ENCODE results near the gene ARHGAP9.

Gene ARHGAP9

GRCh38 chr12:57471661-57472060 is 8.0 kb downstream of the ARHGAP9 start:
- no peak for DNase-seq

DNA sequence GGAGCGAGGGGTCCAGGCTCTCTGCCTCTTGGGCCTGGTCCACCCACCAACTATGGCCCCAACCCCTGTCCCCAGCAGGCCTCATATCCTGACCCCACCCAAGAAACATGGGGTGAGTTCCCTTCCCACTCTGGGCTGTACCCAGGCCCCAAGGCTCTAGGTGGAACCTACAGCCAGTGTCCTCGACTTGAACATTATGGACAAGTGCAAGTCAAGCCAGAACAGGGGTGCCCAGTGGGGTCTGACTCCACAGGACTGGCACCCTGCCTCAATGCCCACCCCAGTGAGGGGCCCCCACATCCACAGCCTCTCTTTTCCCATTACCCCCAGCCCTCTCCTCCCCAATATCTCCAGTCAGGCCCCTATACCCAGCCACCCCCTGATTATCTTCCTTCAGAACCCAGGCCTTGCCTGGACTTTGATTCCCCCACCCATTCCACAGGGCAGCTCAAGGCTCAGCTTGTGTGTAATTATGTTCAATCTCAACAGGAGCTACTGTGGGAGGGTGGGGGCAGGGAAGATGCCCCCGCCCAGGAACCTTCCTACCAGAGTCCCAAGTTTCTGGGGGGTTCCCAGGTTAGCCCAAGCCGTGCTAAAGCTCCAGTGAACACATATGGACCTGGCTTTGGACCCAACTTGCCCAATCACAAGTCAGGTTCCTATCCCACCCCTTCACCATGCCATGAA is 8.6 kb downstream of the ARHGAP9 start:
- DNase-seq, result no peak

- no peak for DNase-seq
Measured at GRCh38 chr12:57470286-57470969, 9.2 kb downstream of the ARHGAP9 start.

DNA sequence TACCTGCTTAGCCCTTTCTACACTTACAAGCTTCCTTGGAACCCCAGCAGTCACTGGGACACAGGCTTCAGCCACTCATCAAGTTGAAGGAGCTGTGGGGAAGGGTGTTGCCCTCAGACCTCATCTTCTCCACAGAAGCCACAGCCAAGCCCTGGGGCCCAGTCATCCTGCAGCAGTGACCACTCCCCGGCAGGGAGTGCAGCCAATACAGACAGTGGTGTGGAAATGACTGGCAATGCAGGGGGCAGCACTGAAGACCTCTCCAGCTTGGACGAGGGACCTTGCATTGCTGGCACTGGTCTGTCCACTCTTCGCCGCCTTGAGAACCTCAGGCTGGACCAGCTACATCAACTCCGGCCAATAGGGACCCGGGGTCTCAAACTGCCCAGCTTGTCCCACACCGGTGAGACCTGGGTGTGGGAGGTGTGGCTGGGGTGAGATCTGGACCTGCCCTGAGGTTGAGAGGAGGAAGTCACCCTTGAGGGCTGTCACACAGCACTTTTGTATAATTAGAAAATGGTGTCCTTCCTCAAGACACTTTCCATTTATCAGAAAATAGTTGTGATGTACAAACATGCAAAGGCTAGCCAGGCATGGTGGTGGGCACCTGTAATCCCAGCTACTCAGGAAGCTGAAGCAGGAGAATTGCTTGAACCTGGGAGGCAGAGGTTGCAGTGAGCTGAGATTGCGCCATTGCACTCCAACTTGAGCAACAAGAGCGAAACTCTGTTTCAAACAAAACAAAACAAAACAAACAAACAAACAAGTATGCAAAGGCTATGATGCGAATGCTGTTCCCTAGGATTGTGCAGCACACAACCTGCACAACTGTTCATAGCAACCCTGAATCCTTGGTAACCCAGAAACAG is 10.1 kb downstream of the ARHGAP9 start:
- no peak for DNase-seq

GRCh38 chr12:57467915-57468314 is 11.8 kb downstream of the ARHGAP9 start:
- no peak for DNase-seq

DNA sequence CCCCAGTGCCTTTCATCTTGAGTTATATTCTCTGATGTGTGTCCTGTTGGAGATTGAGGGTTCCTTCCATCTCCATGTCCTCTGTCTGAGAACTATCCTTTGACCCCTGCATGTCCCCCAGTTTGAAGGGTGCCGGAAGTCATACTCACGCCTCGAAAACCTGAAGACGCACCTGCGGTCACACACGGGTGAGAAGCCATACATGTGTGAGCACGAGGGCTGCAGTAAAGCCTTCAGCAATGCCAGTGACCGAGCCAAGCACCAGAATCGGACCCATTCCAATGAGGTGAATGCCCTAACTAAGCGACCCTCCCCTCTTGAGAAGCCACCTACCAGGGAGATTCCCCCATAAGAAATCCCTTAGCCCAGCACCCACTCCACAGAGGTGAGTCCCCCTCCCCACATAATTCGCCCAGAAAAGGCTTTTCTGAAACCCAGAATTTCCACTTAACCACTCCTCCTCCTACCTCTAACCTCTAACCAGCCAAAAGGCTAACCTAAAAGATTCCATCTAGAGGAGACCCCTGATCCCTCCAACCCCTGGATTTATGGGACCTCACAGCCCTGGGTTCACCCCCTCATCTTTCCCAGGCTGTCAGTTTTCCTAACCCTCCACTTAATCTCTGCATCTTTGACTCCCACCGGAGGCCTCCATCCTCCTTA is 12.3 kb downstream of the ARHGAP9 start:
- DNase-seq, result no peak

DNA sequence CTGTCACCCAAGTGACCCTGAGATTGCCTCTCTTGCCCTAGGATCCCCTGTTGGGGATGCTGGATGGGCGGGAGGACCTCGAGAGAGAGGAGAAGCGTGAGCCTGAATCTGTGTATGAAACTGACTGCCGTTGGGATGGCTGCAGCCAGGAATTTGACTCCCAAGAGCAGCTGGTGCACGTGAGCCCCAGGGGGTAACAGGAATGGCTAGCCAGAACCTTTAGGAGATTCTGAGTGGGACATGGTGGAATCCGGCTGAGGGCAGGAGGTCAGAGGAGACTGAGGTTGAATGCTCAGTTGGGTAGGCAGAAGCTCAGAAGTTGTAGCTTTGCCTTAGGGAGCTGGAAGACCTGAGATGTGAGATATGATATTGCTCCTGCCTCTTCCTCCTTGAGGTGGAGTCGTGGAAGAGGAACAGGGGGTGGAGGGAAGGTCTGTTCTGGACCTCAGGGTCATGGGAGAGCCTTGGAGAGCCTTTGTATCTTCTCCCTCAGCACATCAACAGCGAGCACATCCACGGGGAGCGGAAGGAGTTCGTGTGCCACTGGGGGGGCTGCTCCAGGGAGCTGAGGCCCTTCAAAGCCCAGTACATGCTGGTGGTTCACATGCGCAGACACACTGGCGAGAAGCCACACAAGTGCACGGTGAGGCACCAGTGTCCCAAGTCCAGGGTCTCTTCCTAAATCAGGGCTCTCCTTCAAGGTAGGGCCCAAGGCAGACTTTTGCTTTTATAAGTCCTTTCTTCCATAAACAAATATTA is 13.7 kb downstream of the ARHGAP9 start:
- no peak for DNase-seq

DNA sequence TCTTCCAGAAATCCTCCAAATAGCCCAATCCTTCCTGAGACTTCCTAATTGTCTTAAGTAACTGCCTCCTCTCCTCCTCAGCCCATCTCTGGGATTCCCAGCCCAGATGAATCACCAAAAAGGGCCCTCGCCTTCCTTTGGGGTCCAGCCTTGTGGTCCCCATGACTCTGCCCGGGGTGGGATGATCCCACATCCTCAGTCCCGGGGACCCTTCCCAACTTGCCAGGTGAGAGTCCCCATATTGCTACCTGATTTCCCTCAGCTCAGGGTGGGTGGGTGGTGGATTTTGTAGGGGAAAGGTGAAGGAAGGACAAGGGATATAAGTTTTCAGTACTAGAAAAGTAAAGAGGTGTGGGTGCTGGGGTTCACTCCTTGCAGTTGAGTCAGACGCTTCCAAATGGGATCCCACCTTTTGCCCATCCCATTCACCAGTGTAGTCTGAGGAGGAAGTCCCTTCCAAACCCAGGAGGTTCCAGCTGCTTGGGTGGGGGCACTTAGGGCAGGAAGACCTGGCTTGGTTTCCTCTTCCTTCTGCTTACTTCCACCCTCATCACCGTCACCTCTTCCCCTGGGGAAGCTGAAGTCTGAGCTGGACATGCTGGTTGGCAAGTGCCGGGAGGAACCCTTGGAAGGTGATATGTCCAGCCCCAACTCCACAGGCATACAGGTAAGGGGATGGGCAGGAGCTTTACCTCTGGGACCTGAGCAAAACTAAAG is 14.5 kb downstream of the ARHGAP9 start:
- DNase-seq, result no peak

DNA sequence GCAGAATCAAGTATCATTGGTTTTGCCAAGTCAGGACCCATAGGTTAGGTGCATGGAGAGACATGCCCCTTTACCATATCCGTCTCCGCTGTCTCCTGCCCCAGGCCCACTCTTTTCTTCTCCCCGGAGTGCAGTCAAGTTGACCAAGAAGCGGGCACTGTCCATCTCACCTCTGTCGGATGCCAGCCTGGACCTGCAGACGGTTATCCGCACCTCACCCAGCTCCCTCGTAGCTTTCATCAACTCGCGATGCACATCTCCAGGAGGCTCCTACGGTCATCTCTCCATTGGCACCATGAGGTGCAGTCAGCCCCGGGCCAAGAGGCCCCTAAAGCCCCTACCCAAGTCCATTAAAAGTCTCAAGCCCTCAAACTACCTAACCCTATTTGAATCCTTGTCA is 15.1 kb downstream of the ARHGAP9 start:
- no peak for DNase-seq

GRCh38 chr12:57462912-57463253 is 16.8 kb downstream of the ARHGAP9 start:
- DNase-seq, result no peak

DNA sequence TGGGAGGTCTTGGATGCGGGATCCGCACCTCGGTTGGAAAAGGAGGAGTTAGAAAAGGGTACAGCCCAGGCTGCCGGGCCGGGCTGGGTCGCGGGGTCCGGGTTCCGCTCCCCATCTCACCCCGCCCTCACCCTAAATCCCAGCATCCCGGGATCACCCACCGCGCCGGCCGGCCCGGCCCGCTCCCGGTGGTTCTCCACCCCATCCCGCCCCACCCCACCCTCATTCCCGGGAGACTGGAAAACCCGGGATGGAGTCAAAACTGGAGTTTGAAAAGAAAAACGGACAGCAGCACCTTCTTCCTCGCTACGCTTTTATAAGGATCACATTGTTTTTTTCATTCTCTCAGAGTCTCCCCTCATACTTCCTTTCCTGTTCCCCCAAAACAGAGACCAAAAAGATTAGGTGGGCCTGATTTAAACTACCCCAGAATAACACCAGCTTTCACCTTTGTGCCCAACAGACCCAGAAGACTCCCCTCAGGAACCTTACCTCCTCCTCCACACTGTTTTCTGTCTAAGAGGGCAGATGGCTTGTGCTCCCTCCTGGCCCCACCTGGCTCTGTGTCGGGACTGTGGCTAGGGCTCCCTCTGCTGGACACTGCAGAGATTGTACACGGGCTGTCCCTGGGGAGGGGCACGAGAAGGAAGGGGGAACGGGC is 17.3 kb downstream of the ARHGAP9 start:
- peak; percentile 82 for DNase-seq

DNA sequence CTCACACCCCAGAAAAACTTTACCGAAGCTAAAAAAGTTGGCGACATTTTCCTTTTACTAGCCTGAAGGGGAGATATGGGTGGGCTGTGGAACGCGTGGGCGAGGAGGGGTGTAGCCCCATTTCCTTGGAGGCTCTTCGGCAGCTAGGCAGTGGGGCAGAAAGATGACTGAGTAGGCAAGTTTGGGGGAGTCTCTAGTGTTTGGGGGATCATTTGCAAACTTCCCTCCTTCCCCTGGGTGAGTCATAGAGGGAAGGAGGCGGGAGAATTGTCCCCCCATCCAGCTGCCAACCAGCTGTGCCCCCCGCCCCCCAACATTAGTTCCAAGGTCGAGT is 17.8 kb downstream of the ARHGAP9 start:
- peak; percentile 26 for DNase-seq

DNA sequence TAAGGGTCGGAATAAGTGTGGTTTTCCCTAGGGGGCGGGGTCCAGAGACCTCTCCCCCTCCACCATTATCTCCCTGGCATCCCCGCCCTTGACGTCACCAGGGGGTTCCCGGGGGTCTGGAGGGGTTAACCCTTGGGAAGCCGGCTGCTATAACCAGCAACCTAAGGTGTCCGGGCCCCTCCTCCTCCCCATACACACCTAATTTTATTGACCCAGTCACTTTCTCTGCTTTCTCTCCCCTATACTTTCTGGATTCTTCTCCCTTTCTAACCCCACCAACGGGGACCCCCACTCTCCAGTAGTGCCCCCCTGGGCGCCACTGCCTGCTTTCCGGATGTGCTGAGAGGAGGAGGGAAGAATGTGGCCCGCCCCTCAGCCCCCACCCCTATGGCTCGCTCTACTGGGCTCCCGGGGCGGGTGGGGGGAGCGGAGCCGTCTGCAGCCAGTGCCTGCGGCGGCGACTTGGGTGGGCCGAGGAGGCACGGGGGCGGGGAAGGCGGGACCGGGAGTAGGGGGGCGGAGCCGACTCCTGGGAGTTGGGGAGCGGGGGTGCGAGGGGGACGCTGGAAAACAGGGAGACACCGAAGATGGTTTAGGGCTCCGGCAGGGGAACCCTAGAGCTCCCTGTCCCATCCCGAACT is 18.3 kb downstream of the ARHGAP9 start:
- peak; percentile 34 for DNase-seq

DNA sequence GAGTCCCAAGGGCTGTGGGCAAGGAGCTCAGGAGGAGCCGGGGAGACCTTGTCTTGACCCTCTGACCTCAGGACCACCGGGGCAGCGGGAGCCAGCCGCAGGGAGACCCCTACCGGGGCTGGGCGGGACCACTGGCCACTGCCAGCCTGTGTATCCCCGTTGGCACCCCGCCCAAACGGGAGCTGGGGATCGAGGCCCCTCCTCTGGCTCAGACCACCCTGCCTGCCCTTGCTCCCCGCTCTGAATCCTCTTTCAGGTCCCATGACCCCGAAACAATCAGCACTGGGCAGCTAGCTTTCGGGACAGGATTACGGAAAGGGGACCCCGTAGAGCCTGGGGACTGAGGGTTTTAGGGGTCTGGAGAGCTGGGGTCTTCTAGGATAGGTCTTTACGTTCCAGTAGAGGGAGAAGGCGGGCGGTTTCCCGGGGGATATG is 18.8 kb downstream of the ARHGAP9 start:
- DNase-seq, result no peak

GRCh38 chr12:57460468-57460784 is 19.2 kb downstream of the ARHGAP9 start:
- no peak for DNase-seq

- no peak for DNase-seq
Measured at GRCh38 chr12:57459750-57460467, 19.8 kb downstream of the ARHGAP9 start, which contains the start of gene GLI1. Gene GLI1, plus strand, starts transcription at chr12:57459785. Its CDS starts 3,907 bp downstream, at chr12:57463692.

DNA sequence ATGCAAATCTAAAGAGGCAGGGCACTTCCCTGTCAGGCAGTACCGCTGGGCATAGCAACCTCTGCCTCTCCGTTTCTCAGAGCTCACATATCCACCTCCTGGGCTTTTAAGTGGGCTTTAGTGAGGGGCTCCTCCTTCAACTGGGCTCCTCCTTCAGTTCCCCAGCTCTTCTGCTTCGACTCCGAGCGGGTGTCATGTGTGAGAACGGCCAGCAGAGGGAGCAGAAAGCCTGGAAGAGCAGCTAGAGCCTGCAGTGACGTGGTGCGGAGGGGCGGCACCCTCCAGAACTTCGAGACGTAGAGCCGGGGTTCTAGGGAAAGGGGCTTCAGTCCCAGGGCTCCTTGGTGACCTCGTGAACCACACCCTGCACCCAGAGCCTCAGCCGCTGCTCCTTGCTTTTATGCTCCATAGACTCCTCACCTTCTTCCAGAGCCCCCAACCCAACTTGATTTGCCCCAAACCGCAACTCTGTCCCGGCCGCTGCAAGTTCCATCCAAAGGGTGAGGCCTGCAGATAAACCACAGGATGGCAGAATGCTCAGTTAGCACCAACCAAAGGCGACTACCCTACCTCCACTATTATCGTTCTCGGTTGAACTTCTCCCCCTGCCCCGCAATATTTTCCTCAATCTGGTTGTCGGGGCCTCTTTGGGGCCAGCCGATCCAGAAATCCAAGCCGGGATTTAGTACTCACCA is 20.5 kb downstream of the ARHGAP9 start:
- DNase-seq, result peak; percentile 92

- DNase-seq, result no peak
Measured at GRCh38 chr12:57458665-57459054, 21.0 kb downstream of the ARHGAP9 start.

DNA sequence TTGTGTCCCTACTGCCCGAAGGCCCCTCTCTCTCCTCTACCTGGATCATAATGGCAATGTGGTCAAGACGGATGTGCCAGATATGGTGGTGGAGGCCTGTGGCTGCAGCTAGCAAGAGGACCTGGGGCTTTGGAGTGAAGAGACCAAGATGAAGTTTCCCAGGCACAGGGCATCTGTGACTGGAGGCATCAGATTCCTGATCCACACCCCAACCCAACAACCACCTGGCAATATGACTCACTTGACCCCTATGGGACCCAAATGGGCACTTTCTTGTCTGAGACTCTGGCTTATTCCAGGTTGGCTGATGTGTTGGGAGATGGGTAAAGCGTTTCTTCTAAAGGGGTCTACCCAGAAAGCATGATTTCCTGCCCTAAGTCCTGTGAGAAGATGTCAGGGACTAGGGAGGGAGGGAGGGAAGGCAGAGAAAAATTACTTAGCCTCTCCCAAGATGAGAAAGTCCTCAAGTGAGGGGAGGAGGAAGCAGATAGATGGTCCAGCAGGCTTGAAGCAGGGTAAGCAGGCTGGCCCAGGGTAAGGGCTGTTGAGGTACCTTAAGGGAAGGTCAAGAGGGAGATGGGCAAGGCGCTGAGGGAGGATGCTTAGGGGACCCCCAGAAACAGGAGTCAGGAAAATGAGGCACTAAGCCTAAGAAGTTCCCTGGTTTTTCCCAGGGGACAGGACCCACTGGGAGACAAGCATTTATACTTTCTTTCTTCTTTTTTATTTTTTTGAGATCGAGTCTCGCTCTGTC is 22.8 kb downstream of the ARHGAP9 start:
- no peak for DNase-seq
